ENCODE results near the gene VAV3. TPM values are rescaled to one million over a fixed set of nuclear protein-coding genes. Genes with fewer than 3 reads are reported as not detected.

VAV3 gene
- total and polyA plus RNA-seq, 2 donors, result 7.9 to 15.8 TPM

Other genes starting within 250 kb of the VAV3 start
- 11.1 TPM for gene SLC25A24, start 235.2 kb upstream of the VAV3 start, total RNA-seq
- 13.7 TPM for gene SLC25A24, start 235.2 kb upstream of the VAV3 start, polyA plus RNA-seq

Measured in thymus (tissue), 2 donors.